ENCODE results near the gene OSMR. TPM values are rescaled to one million over a fixed set of nuclear protein-coding genes. Genes with fewer than 3 reads are reported as not detected.
A peak's percentile ranks its signal among the peaks of the same experiment; 100 is the strongest.
"Not testable (repeated sequence)": the region's sequence is repeated elsewhere in the genome, so short reads cannot be mapped to it uniquely, and the experiment has no call there.

The OSMR gene
- total and polyA plus RNA-seq, 2 of the 13 experiments (the other 11 are each of a cell fraction or from before 2014, with no cell fraction given) = 21.3 to 86.5 TPM

DNA sequence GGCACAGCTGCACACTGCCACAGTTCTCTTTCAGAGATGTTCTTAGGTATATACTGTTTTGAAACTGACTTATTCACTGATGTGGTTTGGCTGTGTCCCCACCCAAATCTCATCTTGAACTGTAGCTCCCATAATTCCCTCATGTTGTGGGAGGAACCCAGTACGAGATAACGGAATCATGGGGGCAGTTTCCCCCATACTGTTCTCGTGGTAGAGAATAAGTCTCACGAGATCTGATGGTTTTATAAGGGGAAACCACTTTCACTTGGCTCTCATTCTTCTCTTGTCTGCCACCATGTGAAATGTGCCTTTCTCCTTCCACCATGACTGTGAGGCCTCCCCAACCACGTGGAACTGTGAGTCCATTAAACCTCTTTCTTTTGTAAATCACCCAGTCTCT, 5.8 kb downstream of the OSMR start:
- ATAC-seq; H3K9ac ChIP-seq (ENCODE audit: insufficient read depth, low read depth, low read length); H3K9me3 ChIP-seq (ENCODE audit: low read length); H3K27ac ChIP-seq (ENCODE audit: extremely low read length, insufficient read depth, low read length); CTCF ChIA-PET (ENCODE audit: low intra/inter-chr PET ratio, low total read pairs); FAIRE-seq; H3K27me3 ChIP-seq (ENCODE audit: control insufficient read depth in 1 of 2, insufficient read depth in 2 of 2, low read length in 2 of 2); in situ Hi-C loops (cut with HindIII; ENCODE audit: extremely low pct_ligation_motif_present, low pct_unique_long_range_greater_than_20kb); DNase-seq (ENCODE audit: low spot score); intact Hi-C loops (cut with micrococcal nuclease; ENCODE audit: unreplicated experiment); POLR2A ChIA-PET; BruUV-seq (replicated peaks); H2AFZ ChIP-seq (ENCODE audit: low read length); H3K4me2 ChIP-seq (ENCODE audit: low read depth, low read length); H3K4me3 ChIP-seq (replicated peaks in 1 of 3; ENCODE audit: insufficient read depth in 1 of 3, low read depth in 2 of 3, low read length in 3 of 3): not testable (repeated sequence)
- peaks cover 35% of the 10 kb centered on the region for H3K4me1 ChIP-seq (ENCODE audit: insufficient read depth, low read length)
- peaks cover 22% of the 10 kb centered on the region for H4K20me1 ChIP-seq (ENCODE audit: insufficient read depth, low read length)
- 94% methylated on average over 5 of the region's 5 CpGs for WGBS (ENCODE audit: low lambda C conversion rate)
- H3K36me3 ChIP-seq (replicated peaks in 1 of 2; ENCODE audit: control insufficient read depth in 1 of 2, insufficient read depth in 2 of 2, low read length in 2 of 2) = peaks cover 0 to 20% of the 10 kb centered on the region in 2 experiments; a peak in 2 of 5 replicates
- peaks cover 88% of the 10 kb centered on the region for H3K79me2 ChIP-seq (ENCODE audit: insufficient read depth, low read length)
- TF ChIP-seq, protein P1, sequence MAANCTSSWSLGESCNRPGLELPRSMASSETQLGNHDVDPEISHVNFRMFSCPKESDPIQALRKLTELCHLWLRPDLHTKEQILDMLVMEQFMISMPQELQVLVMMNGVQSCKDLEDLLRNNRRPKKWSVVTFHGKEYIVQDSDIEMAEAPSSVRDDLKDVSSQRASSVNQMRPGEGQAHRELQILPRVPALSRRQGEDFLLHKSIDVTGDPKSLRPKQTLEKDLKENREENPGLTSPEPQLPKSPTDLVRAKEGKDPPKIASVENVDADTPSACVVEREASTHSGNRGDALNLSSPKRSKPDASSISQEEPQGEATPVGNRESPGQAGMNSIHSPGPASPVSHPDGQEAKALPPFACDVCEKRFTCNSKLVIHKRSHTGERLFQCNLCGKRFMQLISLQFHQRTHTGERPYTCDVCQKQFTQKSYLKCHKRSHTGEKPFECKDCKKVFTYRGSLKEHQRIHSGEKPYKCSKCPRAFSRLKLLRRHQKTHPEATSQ (CRISPR knock-in tag; IDR thresholded peaks at IDR 0.05; ENCODE audit: borderline replicate concordance) = peak; percentile 61; the same call in 1 of the 2 replicates
- peak; percentile 74; the same call in 1 of the 2 replicates for TF ChIP-seq HOMEZ (CRISPR knock-in tag; IDR thresholded peaks at IDR 0.05; ENCODE audit: low read depth)

- H3K9ac ChIP-seq (ENCODE audit: insufficient read depth, low read depth, low read length) = no peak overlapping the region
- TF ChIP-seq ZNF543 (CRISPR knock-in tag; IDR thresholded peaks at IDR 0.05) (no peak), RFX3 (CRISPR knock-in tag; IDR thresholded peaks at IDR 0.05) (no peak), ZNF775 (CRISPR knock-in tag; IDR thresholded peaks at IDR 0.05; ENCODE audit: borderline replicate concordance) (no peak), USF2 (IDR thresholded peaks at IDR 0.05; ENCODE audit: low read depth, low read length) (no peak), USF2 (CRISPR knock-in tag; IDR thresholded peaks at IDR 0.05; ENCODE audit: borderline replicate concordance) (no peak), ZBTB43 (CRISPR knock-in tag; conservative IDR thresholded peaks at IDR 0.05) (no peak), TEAD3 (CRISPR knock-in tag; optimal IDR thresholded peaks at IDR 0.05; ENCODE audit: borderline replicate concordance) (no peak), RCOR2 (CRISPR knock-in tag; IDR thresholded peaks at IDR 0.05) (no peak), ZSCAN12 (CRISPR knock-in tag; IDR thresholded peaks at IDR 0.05) (no peak)
Measured at GRCh38 chr5:38853753-38854470, 8.1 kb downstream of the OSMR start.

More at GRCh38 chr5:38853753-38854470, 8.1 kb downstream of the OSMR start:
- Histone ChIP-seq H3K4me3 (replicated peaks in 1 of 3; ENCODE audit: insufficient read depth in 1 of 3, low read depth in 2 of 3, low read length in 3 of 3) (no peak overlapping the region), H4K20me1 (ENCODE audit: insufficient read depth, low read length) (peaks cover 10% of the 10 kb centered on the region), H3K27ac (ENCODE audit: extremely low read length, insufficient read depth, low read length) (no peak overlapping the region), H3K27me3 (ENCODE audit: control insufficient read depth in 1 of 2, insufficient read depth in 2 of 2, low read length in 2 of 2) (no peaks in the 10 kb centered on the region), H3K36me3 (replicated peaks in 1 of 2; ENCODE audit: control insufficient read depth in 1 of 2, insufficient read depth in 2 of 2, low read length in 2 of 2) (peaks cover 0 to 20% of the 10 kb centered on the region in 2 experiments; a peak in 2 of 5 replicates), H3K4me1 (ENCODE audit: insufficient read depth, low read length) (peaks cover 27% of the 10 kb centered on the region), H3K79me2 (ENCODE audit: insufficient read depth, low read length) (peaks cover 85% of the 10 kb centered on the region), H3K4me2 (ENCODE audit: low read depth, low read length) (no peak overlapping the region), H2AFZ (ENCODE audit: low read length) (no peak overlapping the region), H3K9me3 (ENCODE audit: low read length) (no peaks in the 10 kb centered on the region)
- no peak for ATAC-seq
- no TSS peak for BruUV-seq (replicated peaks)
- POLR2A ChIA-PET = no interaction called here
- 95% methylated on average over 6 of the region's 6 CpGs for WGBS (ENCODE audit: low lambda C conversion rate)
- CTCF ChIA-PET (ENCODE audit: low intra/inter-chr PET ratio, low total read pairs) = no interaction called here
- in situ Hi-C loops (cut with HindIII; ENCODE audit: extremely low pct_ligation_motif_present, low pct_unique_long_range_greater_than_20kb) = no loop called here
- no peak for FAIRE-seq
- intact Hi-C loops (cut with micrococcal nuclease; ENCODE audit: unreplicated experiment) = no loop called here
- no peak for DNase-seq (ENCODE audit: low spot score)
